ENCODE measurements around the gene ATP8A1.

DNA sequence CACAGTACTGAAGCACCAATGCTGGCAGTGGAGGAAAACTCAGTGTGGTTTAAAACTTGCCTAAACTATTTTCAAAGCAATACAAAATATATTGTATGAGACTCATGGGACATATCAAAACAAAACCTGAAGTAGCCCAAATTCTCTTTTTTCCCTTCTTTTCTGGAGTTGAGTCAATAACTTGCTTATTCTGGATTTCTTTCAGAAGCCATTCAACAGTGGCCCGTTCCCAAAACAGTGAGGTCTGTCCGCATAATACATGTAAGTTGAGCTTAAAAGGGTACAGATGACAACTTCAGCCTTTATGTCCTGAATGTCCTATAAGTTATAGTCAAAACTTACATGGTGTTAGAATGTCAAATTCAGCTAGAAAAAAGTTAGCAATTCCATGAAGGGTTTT lies 158.9 kb downstream of the ATP8A1 start:
- TF ChIP-seq, protein P1, sequence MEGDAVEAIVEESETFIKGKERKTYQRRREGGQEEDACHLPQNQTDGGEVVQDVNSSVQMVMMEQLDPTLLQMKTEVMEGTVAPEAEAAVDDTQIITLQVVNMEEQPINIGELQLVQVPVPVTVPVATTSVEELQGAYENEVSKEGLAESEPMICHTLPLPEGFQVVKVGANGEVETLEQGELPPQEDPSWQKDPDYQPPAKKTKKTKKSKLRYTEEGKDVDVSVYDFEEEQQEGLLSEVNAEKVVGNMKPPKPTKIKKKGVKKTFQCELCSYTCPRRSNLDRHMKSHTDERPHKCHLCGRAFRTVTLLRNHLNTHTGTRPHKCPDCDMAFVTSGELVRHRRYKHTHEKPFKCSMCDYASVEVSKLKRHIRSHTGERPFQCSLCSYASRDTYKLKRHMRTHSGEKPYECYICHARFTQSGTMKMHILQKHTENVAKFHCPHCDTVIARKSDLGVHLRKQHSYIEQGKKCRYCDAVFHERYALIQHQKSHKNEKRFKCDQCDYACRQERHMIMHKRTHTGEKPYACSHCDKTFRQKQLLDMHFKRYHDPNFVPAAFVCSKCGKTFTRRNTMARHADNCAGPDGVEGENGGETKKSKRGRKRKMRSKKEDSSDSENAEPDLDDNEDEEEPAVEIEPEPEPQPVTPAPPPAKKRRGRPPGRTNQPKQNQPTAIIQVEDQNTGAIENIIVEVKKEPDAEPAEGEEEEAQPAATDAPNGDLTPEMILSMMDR (IDR thresholded peaks at IDR 0.05; ENCODE audit: low read depth, low read length) = no peak
- no peak for TF ChIP-seq EZH2phosphoT487 (IDR thresholded peaks at IDR 0.05; ENCODE audit: low read depth)

Data from OCI-LY3 (cell line).